CD14-positive monocyte (primary cell): Measurements from ENCODE around the gene TRAM2. TPM values are rescaled to one million over a fixed set of nuclear protein-coding genes. Genes with fewer than 3 reads are reported as not detected.
A peak's percentile ranks its signal among the peaks of the same experiment; 100 is the strongest.

Source experiments
- DNase-seq, 3 donors: peaks; one replicate each; pipeline ENCODE4 v3.0.0-alpha.2; 2011 to 2022
- H2AFZ ChIP-seq: 2 replicates; pipeline ENCODE4 v1.6.0; 2012; ENCODE audit warnings: mild to moderate bottlenecking, low read depth, low read length, inconsistent platforms; ENCODE audit not compliant: insufficient read depth, poor library complexity, severe bottlenecking
- H3K27ac ChIP-seq, 2 donors: 1 replicate in 1 of 2; 2 replicates in 1 of 2; pipeline ENCODE4 v1.5.1; 2012 to 2013; ENCODE audit warnings: low read length in 2 of 2, control low read depth in 1 of 2, inconsistent platforms in 1 of 2, low read depth in 1 of 2, mild to moderate bottlenecking in 1 of 2
- H3K27me3 ChIP-seq, 2 donors: one replicate each; pipeline versions ENCODE4 v1.6.0 to v1.6.1; 2011 to 2013; ENCODE audit warnings: low read length in 2 of 2; ENCODE audit not compliant: control insufficient read depth in 2 of 2, insufficient read depth in 2 of 2
- H3K36me3 ChIP-seq, 2 donors: replicated peaks in 1 of 2; 1 replicate in 1 of 2; 2 replicates in 1 of 2; pipeline versions ENCODE4 v1.5.1 to v1.6.1; 2012 to 2013; ENCODE audit warnings: low read length in 2 of 2, control low read depth in 1 of 2, inconsistent platforms in 1 of 2, mild to moderate bottlenecking in 1 of 2; ENCODE audit not compliant: insufficient read depth in 2 of 2, control insufficient read depth in 1 of 2
- H3K4me1 ChIP-seq, 2 donors: 1 replicate in 1 of 2; 2 replicates in 1 of 2; pipeline versions ENCODE4 v1.5.1 to v1.6.1; 2012 to 2013; ENCODE audit warnings: low read length in 2 of 2, control low read depth in 1 of 2, inconsistent platforms in 1 of 2, mild to moderate bottlenecking in 1 of 2, moderate library complexity in 1 of 2; ENCODE audit not compliant: insufficient read depth in 2 of 2, control insufficient read depth in 1 of 2
- H3K4me2 ChIP-seq: replicated peaks from 2 replicates; pipeline ENCODE3; 2012; ENCODE audit warnings: low read length, moderate library complexity, mild to moderate bottlenecking; ENCODE audit not compliant: poor library complexity, severe bottlenecking; ENCODE audit errors: extremely low read depth
- H3K4me3 ChIP-seq, 3 experiments: fragments of 200-600 bp in 1 of 3; sonication (generic) in 1 of 3; replicated peaks in 1 of 3; 1 replicate in 2 of 3; 2 replicates in 1 of 3; pipeline ENCODE4 v1.5.1; 2011 to 2013; ENCODE audit warnings: low read length in 3 of 3, mild to moderate bottlenecking in 3 of 3, control low read depth in 2 of 3, low read depth in 2 of 3, inconsistent platforms in 1 of 3, moderate library complexity in 1 of 3
- H3K79me2 ChIP-seq: 2 replicates; pipeline ENCODE4 v1.6.0; 2012; ENCODE audit warnings: mild to moderate bottlenecking, control low read depth, inconsistent platforms, low read length, moderate library complexity; ENCODE audit not compliant: insufficient read depth
- H3K9ac ChIP-seq: 2 replicates; pipeline ENCODE4 v1.6.0; 2017; ENCODE audit warnings: low read length, mild to moderate bottlenecking; ENCODE audit not compliant: insufficient read depth, poor library complexity, severe bottlenecking
- H3K9me3 ChIP-seq, 2 donors: replicated peaks in 1 of 2; 1 replicate in 1 of 2; 2 replicates in 1 of 2; pipeline versions ENCODE4 v1.5.1 to v1.6.1; 2012 to 2013; ENCODE audit warnings: low read length in 2 of 2, control low read depth in 1 of 2; ENCODE audit not compliant: control insufficient read depth in 1 of 2, insufficient read depth in 1 of 2
- H4K20me1 ChIP-seq: 2 replicates; pipeline ENCODE4 v1.6.0; 2012; ENCODE audit warnings: mild to moderate bottlenecking, low read length, control low read depth, moderate library complexity; ENCODE audit not compliant: insufficient read depth
- H3K27ac Mint-ChIP-seq, 7 donors: one replicate each; pipeline ENCODE4 v1.8.0; 2020; ENCODE audit warnings: mild to moderate bottlenecking in 7 of 7, mixed read lengths in 7 of 7, moderate library complexity in 6 of 7, inconsistent platforms in 2 of 7
- H3K27me3 Mint-ChIP-seq, 3 donors: one replicate each; pipeline ENCODE4 v1.8.0; 2021 to 2022; ENCODE audit warnings: low read depth in 3 of 3, mild to moderate bottlenecking in 3 of 3, mixed read lengths in 3 of 3, moderate library complexity in 3 of 3, inconsistent platforms in 1 of 3
- H3K36me3 Mint-ChIP-seq, 2 donors: one replicate each; pipeline ENCODE4 v1.8.0; 2020; ENCODE audit warnings: mixed read lengths in 2 of 2, inconsistent platforms in 1 of 2, mild to moderate bottlenecking in 1 of 2
- H3K4me1 Mint-ChIP-seq: one replicate; pipeline ENCODE4 v1.8.0; 2020; ENCODE audit warnings: mild to moderate bottlenecking, mixed read lengths
- H3K4me3 Mint-ChIP-seq, 2 donors: one replicate each; pipeline ENCODE4 v1.8.0; 2020; ENCODE audit warnings: mild to moderate bottlenecking in 2 of 2, mixed read lengths in 2 of 2, moderate library complexity in 1 of 2
- H3K9me3 Mint-ChIP-seq, 7 donors: one replicate each; pipeline ENCODE4 v1.8.0; 2020 to 2022; ENCODE audit warnings: mixed read lengths in 7 of 7, mild to moderate bottlenecking in 6 of 7, moderate library complexity in 6 of 7, inconsistent platforms in 2 of 7
- CTCF ChIP-seq: fragments of 200-600 bp; IDR thresholded peaks from one replicate; pipeline ENCODE4 v1.8.0; 2022; ENCODE audit warnings: antibody characterized with exemption, mild to moderate bottlenecking
- WGBS: methylation state at CpG from one replicate; pipeline ENCODE4 v1.1.5; 2013; ENCODE audit warnings: missing lambda C conversion rate; ENCODE audit not compliant: insufficient coverage; 5-methylcytosine and 5-hydroxymethylcytosine counted together
- intact Hi-C, 2 donors: fragments of 100-400 bp; cut with micrococcal nuclease; formaldehyde crosslinking; loops; one replicate each; pipeline versions ENCODE4 v1.15.0 to v1.15.1; 2023
- polyA plus RNA-seq, 3 donors: library from polyadenylated mRNA; depleted of rRNA in 1 of 3; unstranded in 2 of 3; stranded (reverse) in 1 of 3; fragments of 300-500 nt in 2 of 3; fragments of >200 nt in 1 of 3; fragmentation: Illumina TruSeq in 2 of 3; gene quantifications; 1 replicate in 2 of 3; 2 replicates in 1 of 3; pipeline ENCODE4 v1.2.3, GENCODE V29; 2012 to 2021

The TRAM2 gene
- polyA plus RNA-seq, 3 donors = 4.7 to 11.7 (median 5.9) TPM

GRCh38 chr6:52566853-52567279 is 10.0 kb downstream of the TRAM2 start:
- intact Hi-C loops = no loop called here
- H3K4me3 Mint-ChIP-seq = no peak overlapping the region
- H3K4me1 ChIP-seq = no peaks in the 10 kb centered on the region
- peaks cover 16% of the 10 kb centered on the region for H3K4me1 Mint-ChIP-seq
- H3K9me3 Mint-ChIP-seq = no peaks in the 10 kb centered on the region
- H3K27ac Mint-ChIP-seq = peak overlapping the region in 2 of 7 donors; percentile 3 to 43
- TF ChIP-seq CTCF = no peak
- H3K9ac ChIP-seq = no peak overlapping the region
- no peak overlapping the region for H3K27ac ChIP-seq
- H3K9me3 ChIP-seq = no peaks in the 10 kb centered on the region
- H3K4me2 ChIP-seq = no peak overlapping the region
- peaks cover 97% of the 10 kb centered on the region for H3K79me2 ChIP-seq
- no peak overlapping the region for H2AFZ ChIP-seq
- H3K27me3 Mint-ChIP-seq = peaks cover 0 to 2% (median 2%) of the 10 kb centered on the region in 3 donors
- H4K20me1 ChIP-seq = peaks cover 95% of the 10 kb centered on the region
- no peak overlapping the region for H3K4me3 ChIP-seq
- no peak for DNase-seq
- no peaks in the 10 kb centered on the region for H3K27me3 ChIP-seq
- H3K36me3 ChIP-seq = peaks cover 0 to 19% of the 10 kb centered on the region in 2 donors
- WGBS = 95% methylated on average over 3 of the region's 3 CpGs
- peaks cover 21 to 22% of the 10 kb centered on the region in 2 donors for H3K36me3 Mint-ChIP-seq

DNA sequence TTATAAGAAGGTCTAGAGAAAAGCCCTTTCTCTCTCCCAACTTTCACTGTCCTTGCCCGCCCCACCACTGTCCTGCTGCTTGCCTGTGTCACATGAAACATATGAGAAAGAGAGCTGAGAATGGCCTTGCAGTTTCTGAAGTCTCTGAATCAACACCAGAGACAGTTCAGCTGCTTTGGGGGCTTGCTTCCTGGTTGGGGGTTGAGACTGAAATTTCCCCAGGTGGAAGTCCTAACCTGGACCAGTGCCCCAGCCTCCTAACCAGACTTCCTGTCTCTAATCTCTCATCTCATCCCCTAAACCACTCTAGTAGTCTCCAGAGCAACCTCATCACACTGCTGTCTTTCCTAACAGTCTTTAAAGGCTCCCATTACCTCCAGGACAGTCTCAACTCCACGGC is 10.7 kb downstream of the TRAM2 start:
- H3K4me1 ChIP-seq = no peaks in the 10 kb centered on the region
- TF ChIP-seq CTCF = no peak
- no peak overlapping the region for H2AFZ ChIP-seq
- H3K4me1 Mint-ChIP-seq = peaks cover 16% of the 10 kb centered on the region
- no peak overlapping the region for H3K4me3 ChIP-seq
- intact Hi-C loops = no loop called here
- H3K4me2 ChIP-seq = no peak overlapping the region
- H3K79me2 ChIP-seq = peaks cover 94% of the 10 kb centered on the region
- H3K27me3 ChIP-seq = no peaks in the 10 kb centered on the region
- no peak overlapping the region for H3K4me3 Mint-ChIP-seq
- H3K9me3 Mint-ChIP-seq = no peaks in the 10 kb centered on the region
- no peak for DNase-seq
- no peak overlapping the region for H3K9ac ChIP-seq
- WGBS = 25% methylated on average over 1 of the region's 2 CpGs
- peaks cover 18 to 19% of the 10 kb centered on the region in 2 donors for H3K36me3 Mint-ChIP-seq
- no peaks in the 10 kb centered on the region for H3K9me3 ChIP-seq
- H3K27ac Mint-ChIP-seq = peak overlapping the region in 2 of 7 donors; percentile 43 to 56
- H3K36me3 ChIP-seq = peaks cover 0 to 16% of the 10 kb centered on the region in 2 donors
- no peak overlapping the region for H3K27ac ChIP-seq
- H4K20me1 ChIP-seq = peaks cover 91% of the 10 kb centered on the region
- H3K27me3 Mint-ChIP-seq = peaks cover 0 to 2% (median 1%) of the 10 kb centered on the region in 3 donors
